PFSK-1 (cell line): ENCODE results near the gene GALR2.

ENCODE experiments used
- FOXP2 ChIP-seq: optimal IDR thresholded peaks from 2 replicates; pipeline ENCODE3; 2011; ENCODE audit warnings: borderline replicate concordance, control low read depth, inconsistent platforms; ENCODE audit not compliant: insufficient read depth; ENCODE audit errors: extremely low read length, extremely low read depth
- POLR2AphosphoS5 ChIP-seq: IDR thresholded peaks from 2 replicates; pipeline ENCODE4 v1.6.1; 2012; ENCODE audit warnings: low read depth, mild to moderate bottlenecking, control low read depth, low read length, moderate library complexity
- SIN3A ChIP-seq: IDR thresholded peaks from 2 replicates; pipeline ENCODE4 v1.6.1; 2012; ENCODE audit warnings: mild to moderate bottlenecking, low read length, moderate library complexity, borderline replicate concordance; ENCODE audit not compliant: insufficient read depth
- TAF1 ChIP-seq: IDR thresholded peaks from 2 replicates; pipeline ENCODE4 v1.6.1; 2012; ENCODE audit warnings: low read length, control low read depth, borderline replicate concordance; ENCODE audit not compliant: insufficient read depth
- TF ChIP-seq, protein P1 (sequence below), 2 experiments: IDR thresholded peaks; 2 replicates each; pipeline versions ENCODE4 v1.6.1 to v1.8.0; 2011 to 2012; ENCODE audit warnings: low read depth in 2 of 2, low read length in 2 of 2, control low read depth in 1 of 2, inconsistent platforms in 1 of 2, mild to moderate bottlenecking in 1 of 2, moderate library complexity in 1 of 2; ENCODE audit not compliant: insufficient read depth in 1 of 2

DNA sequence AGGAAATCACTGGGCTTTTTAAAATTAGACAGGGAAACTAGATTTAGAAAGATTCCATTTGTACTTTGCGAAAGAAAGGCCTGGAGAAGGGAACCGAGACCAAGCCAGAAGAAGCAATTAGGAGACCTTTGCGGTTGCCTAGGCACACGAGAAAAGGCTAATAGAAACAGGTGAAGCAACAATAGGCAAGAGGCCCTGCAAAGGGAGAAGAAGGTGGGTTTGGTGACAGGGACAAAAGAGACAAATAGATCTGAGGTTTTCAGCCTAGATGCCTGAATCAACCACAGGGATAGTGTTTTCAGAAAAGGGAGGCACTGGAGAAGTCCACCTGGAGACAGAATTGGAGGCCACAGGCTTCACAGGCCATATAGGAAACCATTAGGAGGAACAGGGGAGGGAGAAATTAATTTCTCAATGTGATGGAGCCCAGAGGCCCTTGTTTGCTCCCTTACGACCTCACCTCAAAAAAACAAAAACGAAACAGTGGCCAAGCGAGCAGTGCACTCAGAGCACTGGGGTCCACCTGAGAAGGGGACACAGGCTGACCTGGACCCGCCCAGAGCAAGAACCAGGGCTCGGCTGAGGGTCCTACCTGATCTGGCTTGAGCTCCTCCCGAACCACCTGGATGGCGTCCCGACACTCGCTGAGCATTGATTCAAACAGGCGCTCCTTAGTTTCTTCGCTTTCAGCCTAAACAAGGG lies 24.6 kb upstream of the GALR2 start:
- TF ChIP-seq SIN3A (no peak), TAF1 (no peak), POLR2AphosphoS5 (no peak), FOXP2 (no peak)
- TF ChIP-seq, protein P1, sequence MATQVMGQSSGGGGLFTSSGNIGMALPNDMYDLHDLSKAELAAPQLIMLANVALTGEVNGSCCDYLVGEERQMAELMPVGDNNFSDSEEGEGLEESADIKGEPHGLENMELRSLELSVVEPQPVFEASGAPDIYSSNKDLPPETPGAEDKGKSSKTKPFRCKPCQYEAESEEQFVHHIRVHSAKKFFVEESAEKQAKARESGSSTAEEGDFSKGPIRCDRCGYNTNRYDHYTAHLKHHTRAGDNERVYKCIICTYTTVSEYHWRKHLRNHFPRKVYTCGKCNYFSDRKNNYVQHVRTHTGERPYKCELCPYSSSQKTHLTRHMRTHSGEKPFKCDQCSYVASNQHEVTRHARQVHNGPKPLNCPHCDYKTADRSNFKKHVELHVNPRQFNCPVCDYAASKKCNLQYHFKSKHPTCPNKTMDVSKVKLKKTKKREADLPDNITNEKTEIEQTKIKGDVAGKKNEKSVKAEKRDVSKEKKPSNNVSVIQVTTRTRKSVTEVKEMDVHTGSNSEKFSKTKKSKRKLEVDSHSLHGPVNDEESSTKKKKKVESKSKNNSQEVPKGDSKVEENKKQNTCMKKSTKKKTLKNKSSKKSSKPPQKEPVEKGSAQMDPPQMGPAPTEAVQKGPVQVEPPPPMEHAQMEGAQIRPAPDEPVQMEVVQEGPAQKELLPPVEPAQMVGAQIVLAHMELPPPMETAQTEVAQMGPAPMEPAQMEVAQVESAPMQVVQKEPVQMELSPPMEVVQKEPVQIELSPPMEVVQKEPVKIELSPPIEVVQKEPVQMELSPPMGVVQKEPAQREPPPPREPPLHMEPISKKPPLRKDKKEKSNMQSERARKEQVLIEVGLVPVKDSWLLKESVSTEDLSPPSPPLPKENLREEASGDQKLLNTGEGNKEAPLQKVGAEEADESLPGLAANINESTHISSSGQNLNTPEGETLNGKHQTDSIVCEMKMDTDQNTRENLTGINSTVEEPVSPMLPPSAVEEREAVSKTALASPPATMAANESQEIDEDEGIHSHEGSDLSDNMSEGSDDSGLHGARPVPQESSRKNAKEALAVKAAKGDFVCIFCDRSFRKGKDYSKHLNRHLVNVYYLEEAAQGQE (IDR thresholded peaks at IDR 0.05; ENCODE audit: insufficient read depth in 1 of 2, low read depth in 2 of 2, low read length in 2 of 2) = no peak
